GM23338 (cell line): ENCODE results near the gene ZMYM4. TPM values are rescaled to one million over a fixed set of nuclear protein-coding genes. Genes with fewer than 3 reads are reported as not detected.

Experiments used
- ATAC-seq: fragments of 200-7000 bp; cut with Tn5 transposase; 3 replicates; pipeline ENCODE4 v1.9.1; 2020
- DNase-seq: peaks from one replicate; pipeline ENCODE4 v3.0.0-alpha.2; 2015; ENCODE audit warnings: low spot score
- H2AFZ ChIP-seq: fragments of 200-600 bp; sonication (generic); 2 replicates; pipeline ENCODE4 v1.8.0; 2016; ENCODE audit warnings: antibody characterized with exemption, mild to moderate bottlenecking, moderate library complexity
- H3F3A ChIP-seq: fragments of 200-600 bp; sonication (generic); replicated peaks from 2 replicates; pipeline ENCODE4 v1.8.0; 2017; ENCODE audit warnings: antibody characterized with exemption, mixed run types, low read depth
- H3K27ac ChIP-seq: fragments of 200-600 bp; sonication (generic); 2 replicates; pipeline ENCODE4 v1.6.1; 2016; ENCODE audit warnings: low read depth
- H3K27me3 ChIP-seq: fragments of 200-600 bp; sonication (generic); 2 replicates; pipeline ENCODE4 v1.8.0; 2016; ENCODE audit warnings: mild to moderate bottlenecking, mixed run types, moderate library complexity; ENCODE audit not compliant: insufficient read depth
- H3K36me3 ChIP-seq: fragments of 200-600 bp; sonication (generic); 2 replicates; pipeline ENCODE4 v1.8.0; 2016; ENCODE audit warnings: mild to moderate bottlenecking; ENCODE audit not compliant: insufficient read depth
- H3K4me1 ChIP-seq: fragments of 200-600 bp; sonication (generic); 2 replicates; pipeline ENCODE4 v1.8.0; 2016; ENCODE audit warnings: mild to moderate bottlenecking, moderate library complexity; ENCODE audit not compliant: insufficient read depth
- H3K4me2 ChIP-seq: fragments of 200-600 bp; sonication (generic); 2 replicates; pipeline ENCODE4 v1.7.1; 2017; ENCODE audit warnings: mixed run types
- H3K4me3 ChIP-seq: fragments of 200-600 bp; sonication (generic); 2 replicates; pipeline ENCODE4 v1.6.1; 2016; ENCODE audit warnings: mixed run types
- H3K79me2 ChIP-seq: fragments of 200-600 bp; sonication (generic); replicated peaks from 2 replicates; pipeline ENCODE4 v1.8.0; 2017; ENCODE audit warnings: mild to moderate bottlenecking; ENCODE audit not compliant: insufficient read depth
- H3K9me2 ChIP-seq: fragments of 200-600 bp; sonication (generic); 2 replicates; pipeline ENCODE4 v1.8.0; 2017; ENCODE audit not compliant: insufficient read depth
- H4K20me1 ChIP-seq: fragments of 200-600 bp; sonication (generic); replicated peaks from 2 replicates; pipeline ENCODE4 v1.8.0; 2017; ENCODE audit warnings: mild to moderate bottlenecking; ENCODE audit not compliant: insufficient read depth
- H3K27ac Mint-ChIP-seq: 2 replicates; pipeline ENCODE4 v1.8.0; 2020; ENCODE audit warnings: inconsistent platforms, mild to moderate bottlenecking, moderate library complexity, mixed read lengths
- H3K27me3 Mint-ChIP-seq: 3 replicates; pipeline ENCODE4 v1.8.0; 2022; ENCODE audit warnings: low read depth, mild to moderate bottlenecking, moderate library complexity, mixed read lengths, inconsistent platforms; ENCODE audit not compliant: insufficient read depth, poor library complexity
- H3K36me3 Mint-ChIP-seq: 3 replicates; pipeline ENCODE4 v1.8.0; 2021; ENCODE audit warnings: low read depth, mild to moderate bottlenecking, inconsistent platforms, moderate library complexity, mixed read lengths
- H3K4me1 Mint-ChIP-seq: 3 replicates; pipeline ENCODE4 v1.8.0; 2020; ENCODE audit warnings: mild to moderate bottlenecking, inconsistent platforms, mixed read lengths
- H3K4me3 Mint-ChIP-seq: 3 replicates; pipeline ENCODE4 v1.8.0; 2021; ENCODE audit warnings: moderate library complexity, mild to moderate bottlenecking, inconsistent platforms, mixed read lengths
- H3K9me3 Mint-ChIP-seq: 3 replicates; pipeline ENCODE4 v1.8.0; 2020; ENCODE audit warnings: moderate library complexity, mild to moderate bottlenecking, inconsistent platforms, mixed read lengths
- CREB1 ChIP-seq: fragments of 250-450 bp; sonication (Bioruptor Pico); IDR thresholded peaks from 2 replicates; pipeline ENCODE4 v1.5.0; 2020; ENCODE audit warnings: low read depth, mild to moderate bottlenecking, moderate library complexity
- EZH2 ChIP-seq: fragments of 200-600 bp; sonication (generic); IDR thresholded peaks from one replicate; pipeline ENCODE4 v1.8.0; 2017; ENCODE audit warnings: antibody characterized with exemption, mild to moderate bottlenecking, low read depth; ENCODE audit not compliant: unreplicated experiment
- EZH2phosphoT487 ChIP-seq: fragments of 200-600 bp; sonication (generic); IDR thresholded peaks from one replicate; pipeline ENCODE4 v1.8.1; 2018; ENCODE audit warnings: antibody characterized with exemption; ENCODE audit not compliant: unreplicated experiment
- JUNB ChIP-seq: IDR thresholded peaks from one replicate; pipeline ENCODE4 v1.6.1; 2016; ENCODE audit warnings: antibody characterized with exemption; ENCODE audit not compliant: unreplicated experiment
- NANOG ChIP-seq: IDR thresholded peaks from 2 replicates; pipeline ENCODE4 v1.6.1; 2016; ENCODE audit warnings: antibody characterized with exemption, borderline replicate concordance
- POLR2AphosphoS5 ChIP-seq: IDR thresholded peaks from 2 replicates; pipeline ENCODE4 v1.6.1; 2016; ENCODE audit warnings: antibody characterized with exemption, low read depth
- STAT1 ChIP-seq: IDR thresholded peaks from one replicate; pipeline ENCODE4 v1.6.1; 2016; ENCODE audit warnings: antibody characterized with exemption; ENCODE audit not compliant: unreplicated experiment
- ZNF114 ChIP-seq: fragments of 250-450 bp; sonication (Bioruptor Pico); IDR thresholded peaks from 2 replicates; pipeline ENCODE4 v1.5.0; 2020; ENCODE audit warnings: mild to moderate bottlenecking, moderate library complexity
- ZNF331 ChIP-seq: fragments of 250-450 bp; sonication (Bioruptor Pico); IDR thresholded peaks from 2 replicates; pipeline ENCODE4 v1.5.0; 2020; ENCODE audit warnings: low read depth, mild to moderate bottlenecking, moderate library complexity
- polyA plus RNA-seq: library from polyadenylated mRNA; unstranded; fragments of >200 nt; fragmentation: Nextera tagmentation; extraction: Ambion mirVana; gene quantifications from 2 replicates; pipeline ENCODE4 v1.2.1, GENCODE V29; 2016
- total RNA-seq: library from RNA; depleted of rRNA; stranded (reverse); fragments of >200 nt; shearing (Covaris generic); gene quantifications from 2 replicates; pipeline ENCODE4 v1.2.3, GENCODE V29; 2014
- TF ChIP-seq, protein P1 (sequence below): IDR thresholded peaks from 2 replicates; pipeline ENCODE4 v1.6.1; 2016; ENCODE audit warnings: antibody characterized with exemption
- TF ChIP-seq, protein P2 (sequence below), 2 experiments: fragments of 200-600 bp in 1 of 2; sonication (generic) in 1 of 2; conservative IDR thresholded peaks; 2 replicates each; pipeline versions ENCODE4 v1.5.1 to v1.6.1; 2016 to 2017; ENCODE audit warnings: antibody characterized with exemption in 2 of 2, low read depth in 2 of 2, mild to moderate bottlenecking in 2 of 2, moderate library complexity in 1 of 2
- TF ChIP-seq, protein P3 (sequence below): fragments of 250-450 bp; sonication (Bioruptor Pico); IDR thresholded peaks from 2 replicates; pipeline ENCODE4 v1.5.0; 2020; ENCODE audit warnings: mild to moderate bottlenecking, moderate library complexity
- TF ChIP-seq, protein P4 (sequence below): IDR thresholded peaks from one replicate; pipeline ENCODE4 v1.6.1; 2018; ENCODE audit warnings: antibody characterized with exemption; ENCODE audit not compliant: unreplicated experiment

The ZMYM4 gene
- total and polyA plus RNA-seq, 2 experiments from 2014 or later: 65.4 to 68.5 TPM

DNA sequence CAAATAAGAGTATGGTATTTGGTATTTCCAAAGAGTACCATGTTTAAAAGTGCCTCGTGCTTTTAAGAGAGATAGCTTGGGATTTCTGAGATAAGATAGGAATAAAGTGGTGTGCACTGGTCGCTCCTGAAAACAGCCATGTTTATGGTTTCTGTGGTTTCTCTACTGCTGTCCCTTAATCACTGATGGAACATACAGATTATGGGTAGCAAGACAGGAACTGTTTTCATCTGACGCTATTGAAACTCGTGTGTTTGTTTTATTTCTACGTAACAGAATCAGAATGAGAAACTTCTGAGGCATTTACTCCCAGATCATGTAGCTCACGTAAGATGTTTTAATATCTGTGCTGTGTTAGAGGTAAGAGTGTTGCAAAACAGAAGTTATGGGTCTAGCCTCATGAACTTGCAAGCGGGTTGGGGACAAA lies 162.7 kb downstream of the ZMYM4 start:
- Histone ChIP-seq H3K4me1 (peaks cover 12% of the 10 kb centered on the region; the same call in 1 of the 2 replicates), H3K27me3 (no peaks in the 10 kb centered on the region), H3K36me3 (no peaks in the 10 kb centered on the region; the same call in 1 of the 2 replicates), H3K27ac (no peak overlapping the region), H4K20me1 (no peaks in the 10 kb centered on the region; the same call in 1 of the 2 replicates), H3K9me2 (no peaks in the 10 kb centered on the region), H3K4me3 (no peak overlapping the region), H3K4me2 (no peak overlapping the region), H3K79me2 (no peaks in the 10 kb centered on the region), H3F3A (no peaks in the 10 kb centered on the region), H2AFZ (no peak overlapping the region)
- Mint-ChIP-seq H3K27me3 (peaks cover 9% of the 10 kb centered on the region), H3K36me3 (peaks cover 41% of the 10 kb centered on the region), H3K27ac (no peak overlapping the region), H3K9me3 (no peaks in the 10 kb centered on the region), H3K4me3 (no peak overlapping the region), H3K4me1 (peaks cover 16% of the 10 kb centered on the region)
- no peak for TF ChIP-seq STAT1
- TF ChIP-seq, protein P1, sequence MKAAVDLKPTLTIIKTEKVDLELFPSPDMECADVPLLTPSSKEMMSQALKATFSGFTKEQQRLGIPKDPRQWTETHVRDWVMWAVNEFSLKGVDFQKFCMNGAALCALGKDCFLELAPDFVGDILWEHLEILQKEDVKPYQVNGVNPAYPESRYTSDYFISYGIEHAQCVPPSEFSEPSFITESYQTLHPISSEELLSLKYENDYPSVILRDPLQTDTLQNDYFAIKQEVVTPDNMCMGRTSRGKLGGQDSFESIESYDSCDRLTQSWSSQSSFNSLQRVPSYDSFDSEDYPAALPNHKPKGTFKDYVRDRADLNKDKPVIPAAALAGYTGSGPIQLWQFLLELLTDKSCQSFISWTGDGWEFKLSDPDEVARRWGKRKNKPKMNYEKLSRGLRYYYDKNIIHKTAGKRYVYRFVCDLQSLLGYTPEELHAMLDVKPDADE: no peak
- TF ChIP-seq, protein P2, sequence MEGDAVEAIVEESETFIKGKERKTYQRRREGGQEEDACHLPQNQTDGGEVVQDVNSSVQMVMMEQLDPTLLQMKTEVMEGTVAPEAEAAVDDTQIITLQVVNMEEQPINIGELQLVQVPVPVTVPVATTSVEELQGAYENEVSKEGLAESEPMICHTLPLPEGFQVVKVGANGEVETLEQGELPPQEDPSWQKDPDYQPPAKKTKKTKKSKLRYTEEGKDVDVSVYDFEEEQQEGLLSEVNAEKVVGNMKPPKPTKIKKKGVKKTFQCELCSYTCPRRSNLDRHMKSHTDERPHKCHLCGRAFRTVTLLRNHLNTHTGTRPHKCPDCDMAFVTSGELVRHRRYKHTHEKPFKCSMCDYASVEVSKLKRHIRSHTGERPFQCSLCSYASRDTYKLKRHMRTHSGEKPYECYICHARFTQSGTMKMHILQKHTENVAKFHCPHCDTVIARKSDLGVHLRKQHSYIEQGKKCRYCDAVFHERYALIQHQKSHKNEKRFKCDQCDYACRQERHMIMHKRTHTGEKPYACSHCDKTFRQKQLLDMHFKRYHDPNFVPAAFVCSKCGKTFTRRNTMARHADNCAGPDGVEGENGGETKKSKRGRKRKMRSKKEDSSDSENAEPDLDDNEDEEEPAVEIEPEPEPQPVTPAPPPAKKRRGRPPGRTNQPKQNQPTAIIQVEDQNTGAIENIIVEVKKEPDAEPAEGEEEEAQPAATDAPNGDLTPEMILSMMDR (conservative IDR thresholded peaks at IDR 0.05; ENCODE audit: low read depth in 2 of 2): no peak
- no peak for TF ChIP-seq ZNF331 (CRISPR knock-in tag)
- no peak for TF ChIP-seq NANOG
- TF ChIP-seq CREB1: no peak
- TF ChIP-seq EZH2: no peak
- no peak for TF ChIP-seq EZH2phosphoT487
- TF ChIP-seq, protein P3, sequence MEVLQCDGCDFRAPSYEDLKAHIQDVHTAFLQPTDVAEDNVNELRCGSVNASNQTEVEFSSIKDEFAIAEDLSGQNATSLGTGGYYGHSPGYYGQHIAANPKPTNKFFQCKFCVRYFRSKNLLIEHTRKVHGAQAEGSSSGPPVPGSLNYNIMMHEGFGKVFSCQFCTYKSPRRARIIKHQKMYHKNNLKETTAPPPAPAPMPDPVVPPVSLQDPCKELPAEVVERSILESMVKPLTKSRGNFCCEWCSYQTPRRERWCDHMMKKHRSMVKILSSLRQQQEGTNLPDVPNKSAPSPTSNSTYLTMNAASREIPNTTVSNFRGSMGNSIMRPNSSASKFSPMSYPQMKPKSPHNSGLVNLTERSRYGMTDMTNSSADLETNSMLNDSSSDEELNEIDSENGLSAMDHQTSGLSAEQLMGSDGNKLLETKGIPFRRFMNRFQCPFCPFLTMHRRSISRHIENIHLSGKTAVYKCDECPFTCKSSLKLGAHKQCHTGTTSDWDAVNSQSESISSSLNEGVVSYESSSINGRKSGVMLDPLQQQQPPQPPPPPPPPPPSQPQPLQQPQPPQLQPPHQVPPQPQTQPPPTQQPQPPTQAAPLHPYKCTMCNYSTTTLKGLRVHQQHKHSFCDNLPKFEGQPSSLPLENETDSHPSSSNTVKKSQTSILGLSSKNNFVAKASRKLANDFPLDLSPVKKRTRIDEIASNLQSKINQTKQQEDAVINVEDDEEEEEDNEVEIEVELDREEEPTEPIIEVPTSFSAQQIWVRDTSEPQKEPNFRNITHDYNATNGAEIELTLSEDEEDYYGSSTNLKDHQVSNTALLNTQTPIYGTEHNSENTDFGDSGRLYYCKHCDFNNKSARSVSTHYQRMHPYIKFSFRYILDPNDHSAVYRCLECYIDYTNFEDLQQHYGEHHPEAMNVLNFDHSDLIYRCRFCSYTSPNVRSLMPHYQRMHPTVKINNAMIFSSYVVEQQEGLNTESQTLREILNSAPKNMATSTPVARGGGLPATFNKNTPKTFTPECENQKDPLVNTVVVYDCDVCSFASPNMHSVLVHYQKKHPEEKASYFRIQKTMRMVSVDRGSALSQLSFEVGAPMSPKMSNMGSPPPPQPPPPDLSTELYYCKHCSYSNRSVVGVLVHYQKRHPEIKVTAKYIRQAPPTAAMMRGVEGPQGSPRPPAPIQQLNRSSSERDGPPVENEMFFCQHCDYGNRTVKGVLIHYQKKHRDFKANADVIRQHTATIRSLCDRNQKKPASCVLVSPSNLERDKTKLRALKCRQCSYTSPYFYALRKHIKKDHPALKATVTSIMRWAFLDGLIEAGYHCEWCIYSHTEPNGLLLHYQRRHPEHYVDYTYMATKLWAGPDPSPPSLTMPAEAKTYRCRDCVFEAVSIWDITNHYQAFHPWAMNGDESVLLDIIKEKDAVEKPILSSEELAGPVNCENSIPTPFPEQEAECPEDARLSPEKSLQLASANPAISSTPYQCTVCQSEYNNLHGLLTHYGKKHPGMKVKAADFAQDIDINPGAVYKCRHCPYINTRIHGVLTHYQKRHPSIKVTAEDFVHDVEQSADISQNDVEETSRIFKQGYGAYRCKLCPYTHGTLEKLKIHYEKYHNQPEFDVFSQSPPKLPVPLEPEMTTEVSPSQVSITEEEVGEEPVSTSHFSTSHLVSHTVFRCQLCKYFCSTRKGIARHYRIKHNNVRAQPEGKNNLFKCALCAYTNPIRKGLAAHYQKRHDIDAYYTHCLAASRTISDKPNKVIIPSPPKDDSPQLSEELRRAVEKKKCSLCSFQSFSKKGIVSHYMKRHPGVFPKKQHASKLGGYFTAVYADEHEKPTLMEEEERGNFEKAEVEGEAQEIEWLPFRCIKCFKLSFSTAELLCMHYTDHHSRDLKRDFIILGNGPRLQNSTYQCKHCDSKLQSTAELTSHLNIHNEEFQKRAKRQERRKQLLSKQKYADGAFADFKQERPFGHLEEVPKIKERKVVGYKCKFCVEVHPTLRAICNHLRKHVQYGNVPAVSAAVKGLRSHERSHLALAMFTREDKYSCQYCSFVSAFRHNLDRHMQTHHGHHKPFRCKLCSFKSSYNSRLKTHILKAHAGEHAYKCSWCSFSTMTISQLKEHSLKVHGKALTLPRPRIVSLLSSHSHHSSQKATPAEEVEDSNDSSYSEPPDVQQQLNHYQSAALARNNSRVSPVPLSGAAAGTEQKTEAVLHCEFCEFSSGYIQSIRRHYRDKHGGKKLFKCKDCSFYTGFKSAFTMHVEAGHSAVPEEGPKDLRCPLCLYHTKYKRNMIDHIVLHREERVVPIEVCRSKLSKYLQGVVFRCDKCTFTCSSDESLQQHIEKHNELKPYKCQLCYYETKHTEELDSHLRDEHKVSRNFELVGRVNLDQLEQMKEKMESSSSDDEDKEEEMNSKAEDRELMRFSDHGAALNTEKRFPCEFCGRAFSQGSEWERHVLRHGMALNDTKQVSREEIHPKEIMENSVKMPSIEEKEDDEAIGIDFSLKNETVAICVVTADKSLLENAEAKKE (CRISPR knock-in tag): no peak
- no peak for TF ChIP-seq JUNB
- no peak for TF ChIP-seq ZNF114 (CRISPR knock-in tag)
- TF ChIP-seq, protein P4, sequence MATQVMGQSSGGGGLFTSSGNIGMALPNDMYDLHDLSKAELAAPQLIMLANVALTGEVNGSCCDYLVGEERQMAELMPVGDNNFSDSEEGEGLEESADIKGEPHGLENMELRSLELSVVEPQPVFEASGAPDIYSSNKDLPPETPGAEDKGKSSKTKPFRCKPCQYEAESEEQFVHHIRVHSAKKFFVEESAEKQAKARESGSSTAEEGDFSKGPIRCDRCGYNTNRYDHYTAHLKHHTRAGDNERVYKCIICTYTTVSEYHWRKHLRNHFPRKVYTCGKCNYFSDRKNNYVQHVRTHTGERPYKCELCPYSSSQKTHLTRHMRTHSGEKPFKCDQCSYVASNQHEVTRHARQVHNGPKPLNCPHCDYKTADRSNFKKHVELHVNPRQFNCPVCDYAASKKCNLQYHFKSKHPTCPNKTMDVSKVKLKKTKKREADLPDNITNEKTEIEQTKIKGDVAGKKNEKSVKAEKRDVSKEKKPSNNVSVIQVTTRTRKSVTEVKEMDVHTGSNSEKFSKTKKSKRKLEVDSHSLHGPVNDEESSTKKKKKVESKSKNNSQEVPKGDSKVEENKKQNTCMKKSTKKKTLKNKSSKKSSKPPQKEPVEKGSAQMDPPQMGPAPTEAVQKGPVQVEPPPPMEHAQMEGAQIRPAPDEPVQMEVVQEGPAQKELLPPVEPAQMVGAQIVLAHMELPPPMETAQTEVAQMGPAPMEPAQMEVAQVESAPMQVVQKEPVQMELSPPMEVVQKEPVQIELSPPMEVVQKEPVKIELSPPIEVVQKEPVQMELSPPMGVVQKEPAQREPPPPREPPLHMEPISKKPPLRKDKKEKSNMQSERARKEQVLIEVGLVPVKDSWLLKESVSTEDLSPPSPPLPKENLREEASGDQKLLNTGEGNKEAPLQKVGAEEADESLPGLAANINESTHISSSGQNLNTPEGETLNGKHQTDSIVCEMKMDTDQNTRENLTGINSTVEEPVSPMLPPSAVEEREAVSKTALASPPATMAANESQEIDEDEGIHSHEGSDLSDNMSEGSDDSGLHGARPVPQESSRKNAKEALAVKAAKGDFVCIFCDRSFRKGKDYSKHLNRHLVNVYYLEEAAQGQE: no peak
- no peak for TF ChIP-seq POLR2AphosphoS5
- DNase-seq: no peak
- no peak for ATAC-seq
